ENCODE measurements around the gene NXPE4. TPM values are rescaled to one million over a fixed set of nuclear protein-coding genes. Genes with fewer than 3 reads are reported as not detected.
"Not testable (repeated sequence)": the region's sequence is repeated elsewhere in the genome, so short reads cannot be mapped to it uniquely, and the experiment has no call there.

Gene NXPE4
- total RNA-seq, 1 donor from 2014 or later: not detected

DNA sequence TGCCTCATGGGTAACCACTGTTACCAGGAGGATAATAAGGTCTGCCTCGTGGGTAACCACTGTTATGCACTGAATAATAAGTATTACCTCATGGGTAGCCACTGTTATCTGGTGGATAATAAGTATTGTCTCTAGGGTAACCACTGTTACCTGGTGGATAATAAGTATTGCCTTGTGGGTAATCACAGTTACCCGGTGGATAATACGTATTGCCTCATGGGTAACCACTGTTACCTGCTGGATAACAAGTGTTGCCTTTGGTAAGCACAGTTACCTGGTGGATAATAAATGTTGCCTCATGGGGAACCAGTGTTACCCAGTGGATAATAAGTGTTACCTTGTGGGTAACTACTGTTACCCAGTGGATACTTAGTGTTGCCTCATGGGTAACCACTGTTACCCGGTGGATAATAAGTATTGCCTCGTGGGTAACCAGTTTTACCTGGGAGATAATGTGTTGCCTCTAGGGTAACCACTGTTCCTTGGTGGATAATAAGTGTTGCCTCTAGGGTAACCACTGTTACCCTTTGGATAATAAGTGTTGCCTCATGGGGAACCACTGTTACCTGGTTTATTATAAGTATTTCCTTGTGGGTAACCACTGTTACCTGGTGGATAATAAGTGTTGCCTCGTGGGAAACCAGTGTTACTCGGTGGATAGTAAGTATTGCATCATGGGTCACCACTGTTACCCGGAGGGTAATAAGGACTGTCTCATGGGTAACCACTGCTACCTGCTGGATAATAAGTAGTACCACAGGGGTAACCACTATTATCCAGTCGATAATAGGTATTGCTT, 10.6 kb upstream of the NXPE4 start:
- Mint-ChIP-seq H3K36me3 (ENCODE audit: low read depth) (no peaks in the 10 kb centered on the region), H3K9me3 (peaks cover 3% of the 10 kb centered on the region), H3K4me3 (ENCODE audit: low read depth) (no peak overlapping the region), H3K4me1 (ENCODE audit: low read depth) (no peaks in the 10 kb centered on the region), H3K27me3 (ENCODE audit: low read depth) (no peaks in the 10 kb centered on the region), H3K27ac (no peak overlapping the region)
- intact Hi-C loops (cut with micrococcal nuclease): no loop called here
- no peak for DNase-seq (ENCODE audit: low spot score)

DNA sequence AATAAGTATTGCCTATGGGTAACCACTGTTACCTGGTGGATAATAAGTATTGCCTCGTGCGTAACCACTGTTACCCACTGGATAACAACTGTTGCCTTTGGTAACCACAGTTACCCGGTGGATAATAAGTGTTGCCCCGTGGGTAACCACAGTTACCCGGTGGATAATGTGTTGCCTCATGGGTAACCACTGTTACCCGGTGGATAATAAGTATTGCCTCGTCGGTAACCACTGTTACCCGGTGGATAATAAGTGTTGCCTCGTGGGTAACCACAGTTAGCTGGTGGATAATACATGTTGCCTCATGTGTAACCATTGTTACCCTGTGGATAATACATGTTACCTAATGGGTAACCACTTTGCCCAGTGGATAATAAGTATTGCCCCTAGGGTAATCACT, 9.8 kb upstream of the NXPE4 start:
- DNase-seq (ENCODE audit: low spot score): no peak
- intact Hi-C loops (cut with micrococcal nuclease): no loop called here

DNA sequence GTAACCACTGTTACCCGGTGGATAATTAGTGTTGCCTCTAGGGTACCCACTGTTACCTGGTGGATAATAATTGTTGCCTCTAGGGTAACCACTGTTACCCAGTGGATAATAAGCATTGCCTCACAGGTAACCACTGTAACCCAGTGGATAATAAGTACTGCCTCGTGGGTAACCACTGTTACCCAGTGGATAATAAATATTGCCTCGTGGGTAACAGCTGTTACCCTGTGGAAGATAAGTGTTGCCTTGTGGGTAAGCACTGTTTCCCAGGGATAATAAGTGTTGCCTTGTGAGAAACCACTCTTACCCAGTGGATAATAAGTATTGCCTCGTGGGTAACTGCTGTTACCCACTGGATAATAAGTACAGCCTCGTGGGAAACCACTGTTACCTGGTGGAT, 9.3 kb upstream of the NXPE4 start:
- intact Hi-C loops (cut with micrococcal nuclease): loop anchor here (5.0 kb wide), 1 partner anchor 37 kb away; no protein-coding TSS in a partner anchor
- H3K4me3 Mint-ChIP-seq (ENCODE audit: low read depth): no peak overlapping the region
- no peaks in the 10 kb centered on the region for H3K4me1 Mint-ChIP-seq (ENCODE audit: low read depth)
- H3K36me3 Mint-ChIP-seq (ENCODE audit: low read depth): no peaks in the 10 kb centered on the region
- no peak for DNase-seq (ENCODE audit: low spot score)
- no peaks in the 10 kb centered on the region for H3K27me3 Mint-ChIP-seq (ENCODE audit: low read depth)
- H3K27ac Mint-ChIP-seq: no peak overlapping the region
- peaks cover 3% of the 10 kb centered on the region for H3K9me3 Mint-ChIP-seq

More for the DNA sequence above, 9.8 kb upstream of the NXPE4 start:
- Mint-ChIP-seq H3K4me3 (ENCODE audit: low read depth) (no peak overlapping the region), H3K27ac (no peak overlapping the region), H3K27me3 (ENCODE audit: low read depth) (no peaks in the 10 kb centered on the region), H3K36me3 (ENCODE audit: low read depth) (no peaks in the 10 kb centered on the region), H3K9me3 (peaks cover 3% of the 10 kb centered on the region), H3K4me1 (ENCODE audit: low read depth) (no peaks in the 10 kb centered on the region)

DNA sequence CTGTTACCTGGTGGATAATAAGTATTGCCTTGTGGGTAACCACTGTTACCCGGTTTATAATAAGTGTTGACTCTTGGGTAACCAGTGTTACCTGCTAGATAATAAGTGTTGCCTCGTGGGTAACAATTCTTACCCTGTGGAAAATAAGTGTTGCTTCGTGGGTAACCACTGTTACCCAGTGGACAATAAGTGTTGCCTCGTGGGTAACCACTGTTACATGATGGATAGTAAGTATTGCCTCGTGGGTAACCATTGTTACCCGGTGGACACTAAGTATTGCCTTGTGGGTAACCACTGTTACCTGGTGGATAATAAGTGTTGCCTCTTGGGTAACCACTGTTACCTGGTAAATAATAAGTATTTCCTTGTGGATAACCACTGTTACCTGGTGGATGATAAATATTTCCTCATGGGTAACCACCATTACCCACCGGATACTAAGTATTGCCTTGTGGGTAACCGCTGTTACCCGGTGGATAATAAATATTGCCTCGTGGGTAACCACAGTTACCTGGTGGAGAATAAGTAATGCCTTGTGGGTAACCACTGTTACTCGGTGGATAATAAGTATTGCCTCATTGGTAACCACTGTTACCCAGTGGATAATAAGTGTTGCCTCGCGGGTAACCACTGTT, 8.7 kb upstream of the NXPE4 start:
- peaks cover 3% of the 10 kb centered on the region for H3K9me3 Mint-ChIP-seq
- no peak overlapping the region for H3K4me3 Mint-ChIP-seq (ENCODE audit: low read depth)
- H3K36me3 Mint-ChIP-seq (ENCODE audit: low read depth): no peaks in the 10 kb centered on the region
- H3K4me1 Mint-ChIP-seq (ENCODE audit: low read depth): no peaks in the 10 kb centered on the region
- DNase-seq (ENCODE audit: low spot score): no peak
- H3K27me3 Mint-ChIP-seq (ENCODE audit: low read depth): no peaks in the 10 kb centered on the region
- intact Hi-C loops (cut with micrococcal nuclease): loop anchor here (5.0 kb wide), 1 partner anchor 38 kb away; no protein-coding TSS in a partner anchor
- H3K27ac Mint-ChIP-seq: no peak overlapping the region

DNA sequence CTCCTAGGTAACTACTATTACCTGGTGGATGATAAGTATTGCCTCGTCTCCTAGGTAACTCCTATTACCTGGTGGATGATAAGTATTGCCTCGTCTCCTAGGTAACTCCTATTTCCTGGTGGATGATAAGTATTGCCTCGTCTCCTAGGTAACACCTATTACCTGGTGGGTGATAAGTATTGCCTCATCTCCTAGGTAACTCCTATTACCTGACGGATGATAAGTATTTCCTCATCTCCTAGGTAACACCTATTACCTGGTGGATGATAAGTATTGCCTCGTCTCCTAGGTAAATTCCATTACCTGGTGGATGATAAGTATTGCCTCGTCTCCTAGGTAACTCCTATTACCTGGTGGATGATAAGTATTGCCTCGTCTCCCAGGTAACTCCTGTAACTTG, 7.6 kb upstream of the NXPE4 start:
- H3K4me1 Mint-ChIP-seq (ENCODE audit: low read depth); H3K36me3 Mint-ChIP-seq (ENCODE audit: low read depth); H3K4me3 Mint-ChIP-seq (ENCODE audit: low read depth); H3K27ac Mint-ChIP-seq; H3K27me3 Mint-ChIP-seq (ENCODE audit: low read depth); DNase-seq (ENCODE audit: low spot score); H3K9me3 Mint-ChIP-seq: not testable (repeated sequence)
- intact Hi-C loops (cut with micrococcal nuclease): loop anchor here (5.0 kb wide), 1 partner anchor 39 kb away; no protein-coding TSS in a partner anchor

DNA sequence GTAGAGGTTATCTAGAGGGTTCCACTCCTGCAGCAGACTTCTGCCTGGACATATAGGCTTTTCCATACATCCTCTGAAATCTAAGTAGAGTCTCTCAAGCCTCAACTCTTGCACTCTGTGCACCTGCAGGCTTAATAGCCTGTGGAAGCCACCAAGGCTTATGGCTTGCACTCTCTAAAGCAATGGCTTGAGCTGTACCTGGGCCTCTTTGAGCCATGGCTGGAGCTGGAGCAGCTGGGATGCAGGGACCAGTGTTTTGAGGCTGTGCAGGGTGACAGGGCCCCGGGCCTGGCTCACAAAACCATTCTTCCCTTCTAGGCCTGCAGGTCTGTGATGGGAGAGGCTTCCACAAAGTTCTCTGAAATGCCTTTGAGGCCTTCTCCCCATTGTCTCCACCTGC, 2.9 kb upstream of the NXPE4 start:
- Mint-ChIP-seq H3K36me3 (ENCODE audit: low read depth) (no peaks in the 10 kb centered on the region), H3K9me3 (no peaks in the 10 kb centered on the region), H3K4me1 (ENCODE audit: low read depth) (no peaks in the 10 kb centered on the region), H3K27ac (no peak overlapping the region), H3K27me3 (ENCODE audit: low read depth) (no peaks in the 10 kb centered on the region), H3K4me3 (ENCODE audit: low read depth) (no peak overlapping the region)
- DNase-seq (ENCODE audit: low spot score): no peak
- intact Hi-C loops (cut with micrococcal nuclease): no loop called here

DNA sequence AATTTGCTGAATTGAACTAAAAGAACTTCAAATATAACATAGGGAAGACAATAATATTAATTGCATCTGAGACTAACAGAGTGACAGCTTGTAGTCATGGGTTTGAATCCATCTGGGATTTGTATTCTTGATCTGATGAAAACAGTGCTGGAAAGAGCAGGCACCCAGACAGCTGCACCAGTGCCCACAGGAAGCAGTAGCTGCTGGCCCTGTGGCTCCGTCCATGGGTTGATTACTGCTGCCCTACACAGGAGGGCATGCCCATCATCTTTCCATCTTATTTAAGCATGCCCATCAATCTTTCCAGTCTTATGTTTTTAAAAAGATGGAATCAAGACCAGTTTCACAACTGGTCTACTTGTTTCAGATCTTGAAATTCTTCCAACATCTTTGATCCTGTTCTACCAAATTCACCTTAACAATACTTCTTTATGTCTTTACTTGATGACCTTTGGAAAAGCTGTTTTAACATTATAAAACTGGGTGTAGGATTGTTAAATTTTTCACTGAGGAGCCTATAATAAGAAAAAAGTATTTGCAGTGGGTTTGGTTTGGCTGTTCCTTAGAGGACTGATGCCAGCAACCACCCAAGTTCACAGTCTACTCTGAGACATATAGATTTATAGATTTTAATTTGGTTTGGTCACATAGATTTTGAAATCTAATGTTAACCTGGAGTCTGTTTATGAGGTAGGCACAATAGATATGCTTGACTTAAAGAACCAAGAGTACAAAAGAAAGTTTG, 761 bp upstream of the NXPE4 start:
- H3K4me3 Mint-ChIP-seq (ENCODE audit: low read depth): no peak overlapping the region
- H3K4me1 Mint-ChIP-seq (ENCODE audit: low read depth): no peaks in the 10 kb centered on the region
- H3K36me3 Mint-ChIP-seq (ENCODE audit: low read depth): no peaks in the 10 kb centered on the region
- DNase-seq (ENCODE audit: low spot score): no peak
- H3K27ac Mint-ChIP-seq: no peak overlapping the region
- intact Hi-C loops (cut with micrococcal nuclease): no loop called here
- H3K9me3 Mint-ChIP-seq: no peaks in the 10 kb centered on the region
- no peaks in the 10 kb centered on the region for H3K27me3 Mint-ChIP-seq (ENCODE audit: low read depth)

DNA sequence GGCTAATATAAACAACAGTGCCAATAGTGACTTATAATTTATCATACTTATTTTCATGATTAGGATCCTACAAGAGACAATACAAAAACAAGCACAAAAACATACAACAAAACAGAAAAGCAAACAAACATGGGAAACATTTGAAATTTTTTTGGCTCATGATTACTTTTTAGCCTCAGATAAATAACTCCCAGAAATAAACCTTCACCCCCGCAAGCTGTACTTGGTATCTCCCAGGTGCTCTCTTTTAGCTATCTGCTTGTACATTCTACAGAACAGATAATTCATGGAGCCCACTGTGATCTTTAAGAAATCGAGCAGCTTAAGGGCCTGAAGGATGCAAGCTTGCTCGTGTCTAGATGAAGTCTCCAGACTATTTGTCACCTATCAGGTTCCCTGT, 883 bp downstream of the NXPE4 start:
- H3K9me3 Mint-ChIP-seq: no peaks in the 10 kb centered on the region
- H3K27me3 Mint-ChIP-seq (ENCODE audit: low read depth): no peaks in the 10 kb centered on the region
- no peak for DNase-seq (ENCODE audit: low spot score)
- H3K4me1 Mint-ChIP-seq (ENCODE audit: low read depth): no peaks in the 10 kb centered on the region
- H3K36me3 Mint-ChIP-seq (ENCODE audit: low read depth): no peaks in the 10 kb centered on the region
- H3K27ac Mint-ChIP-seq: no peak overlapping the region
- intact Hi-C loops (cut with micrococcal nuclease): no loop called here
- H3K4me3 Mint-ChIP-seq (ENCODE audit: low read depth): no peak overlapping the region

DNA sequence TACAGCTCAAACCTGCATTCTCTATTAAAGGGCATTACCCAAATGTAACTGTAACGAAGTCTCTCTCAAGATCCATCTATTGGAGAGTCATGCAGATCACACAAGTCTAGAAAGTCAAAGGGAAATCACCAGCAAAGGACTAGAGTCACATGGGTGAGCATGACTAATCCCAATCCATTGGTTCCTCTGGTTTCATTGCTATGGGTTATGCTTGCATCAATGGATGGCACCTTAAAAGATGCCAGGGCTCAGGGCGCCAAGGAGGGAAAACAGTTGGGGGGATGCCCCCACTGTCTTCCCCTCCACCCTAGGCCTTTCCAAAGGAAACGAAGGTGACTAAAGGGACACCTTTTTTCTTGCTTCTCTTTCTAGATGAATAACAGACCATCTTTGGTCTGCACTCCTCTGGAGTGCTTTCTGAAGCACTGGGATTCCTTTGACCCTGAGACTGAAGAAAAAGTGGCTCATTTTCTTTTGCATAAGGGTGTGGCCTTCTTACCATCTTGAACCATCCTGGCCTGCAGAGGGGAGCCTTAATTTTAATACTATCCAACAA, 8.1 kb downstream of the NXPE4 start:
- no peaks in the 10 kb centered on the region for H3K4me1 Mint-ChIP-seq (ENCODE audit: low read depth)
- H3K27me3 Mint-ChIP-seq (ENCODE audit: low read depth): no peaks in the 10 kb centered on the region
- no peak for DNase-seq (ENCODE audit: low spot score)
- intact Hi-C loops (cut with micrococcal nuclease): no loop called here
- no peaks in the 10 kb centered on the region for H3K36me3 Mint-ChIP-seq (ENCODE audit: low read depth)
- H3K4me3 Mint-ChIP-seq (ENCODE audit: low read depth): no peak overlapping the region
- H3K9me3 Mint-ChIP-seq: peaks cover 36% of the 10 kb centered on the region
- no peak overlapping the region for H3K27ac Mint-ChIP-seq

DNA sequence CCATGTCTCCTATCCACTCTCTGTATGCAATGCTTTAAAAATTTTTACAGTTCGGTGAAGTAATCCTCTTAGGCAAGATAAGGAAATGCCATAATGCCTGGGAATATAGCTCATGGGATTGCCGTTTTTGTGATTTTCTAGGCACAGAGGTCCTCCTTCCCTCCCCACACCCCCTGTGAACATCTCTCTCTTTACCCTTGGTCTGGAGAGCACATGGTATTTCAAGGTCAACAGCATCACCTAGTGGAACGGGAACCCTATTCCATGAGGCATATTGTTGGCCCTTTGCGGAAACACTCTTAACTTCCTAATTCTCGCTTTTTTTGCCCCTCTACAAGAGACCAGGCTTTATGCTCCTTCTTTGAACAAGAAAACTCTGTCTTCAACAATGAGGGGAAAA, 8.8 kb downstream of the NXPE4 start:
- H3K9me3 Mint-ChIP-seq: peaks cover 36% of the 10 kb centered on the region
- DNase-seq (ENCODE audit: low spot score): no peak
- no peak overlapping the region for H3K27ac Mint-ChIP-seq
- H3K27me3 Mint-ChIP-seq (ENCODE audit: low read depth): no peaks in the 10 kb centered on the region
- intact Hi-C loops (cut with micrococcal nuclease): no loop called here
- H3K4me1 Mint-ChIP-seq (ENCODE audit: low read depth): no peaks in the 10 kb centered on the region
- no peaks in the 10 kb centered on the region for H3K36me3 Mint-ChIP-seq (ENCODE audit: low read depth)
- H3K4me3 Mint-ChIP-seq (ENCODE audit: low read depth): no peak overlapping the region

DNA sequence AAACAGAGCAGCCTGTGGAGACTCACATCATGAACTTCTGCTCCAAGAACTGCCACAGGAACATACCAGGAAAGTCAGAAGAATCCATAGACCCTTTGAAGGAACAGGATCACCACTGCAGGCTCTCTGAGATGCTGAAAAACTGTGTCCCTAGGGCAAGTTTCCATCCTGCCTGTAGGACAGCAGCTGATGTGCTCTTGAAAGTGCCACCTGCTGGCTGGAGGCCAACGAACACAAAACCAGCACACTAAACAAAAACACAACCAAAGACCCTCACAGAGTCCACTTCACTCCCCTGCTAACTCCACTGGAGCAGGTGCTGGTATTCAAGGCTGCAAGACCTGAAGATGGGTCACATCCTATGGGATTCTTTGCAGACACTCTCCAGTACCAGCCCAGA, 23.9 kb downstream of the NXPE4 start:
- no peak overlapping the region for H3K27ac Mint-ChIP-seq
- intact Hi-C loops (cut with micrococcal nuclease): no loop called here
- no peaks in the 10 kb centered on the region for H3K27me3 Mint-ChIP-seq (ENCODE audit: low read depth)
- no peak overlapping the region for H3K4me3 Mint-ChIP-seq (ENCODE audit: low read depth)
- H3K36me3 Mint-ChIP-seq (ENCODE audit: low read depth): no peaks in the 10 kb centered on the region
- no peaks in the 10 kb centered on the region for H3K4me1 Mint-ChIP-seq (ENCODE audit: low read depth)
- no peaks in the 10 kb centered on the region for H3K9me3 Mint-ChIP-seq
- no peak for DNase-seq (ENCODE audit: low spot score)

DNA sequence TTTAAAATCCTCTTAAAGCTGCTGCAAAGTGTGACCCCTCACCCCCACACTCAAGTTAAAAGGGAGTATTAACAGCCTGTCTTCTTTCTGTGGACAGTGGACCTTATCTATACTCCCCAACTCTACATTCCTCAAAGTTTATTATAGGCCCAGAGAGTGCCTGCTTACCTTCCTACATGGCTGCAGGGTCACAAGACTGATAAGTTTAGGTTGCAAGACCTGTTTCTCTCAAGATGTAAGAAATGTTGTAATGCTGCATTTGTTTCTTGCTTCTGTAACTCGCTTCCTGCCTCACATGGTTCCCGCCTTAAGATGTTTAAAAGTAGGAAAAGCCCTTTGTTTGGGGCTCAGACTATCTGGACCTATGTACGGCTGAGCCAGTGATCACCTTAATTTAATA, 25.8 kb downstream of the NXPE4 start:
- H3K36me3 Mint-ChIP-seq (ENCODE audit: low read depth): no peaks in the 10 kb centered on the region
- H3K27me3 Mint-ChIP-seq (ENCODE audit: low read depth): no peaks in the 10 kb centered on the region
- H3K27ac Mint-ChIP-seq: no peak overlapping the region
- no peaks in the 10 kb centered on the region for H3K9me3 Mint-ChIP-seq
- no peak for DNase-seq (ENCODE audit: low spot score)
- intact Hi-C loops (cut with micrococcal nuclease): no loop called here
- H3K4me1 Mint-ChIP-seq (ENCODE audit: low read depth): no peaks in the 10 kb centered on the region
- no peak overlapping the region for H3K4me3 Mint-ChIP-seq (ENCODE audit: low read depth)

DNA sequence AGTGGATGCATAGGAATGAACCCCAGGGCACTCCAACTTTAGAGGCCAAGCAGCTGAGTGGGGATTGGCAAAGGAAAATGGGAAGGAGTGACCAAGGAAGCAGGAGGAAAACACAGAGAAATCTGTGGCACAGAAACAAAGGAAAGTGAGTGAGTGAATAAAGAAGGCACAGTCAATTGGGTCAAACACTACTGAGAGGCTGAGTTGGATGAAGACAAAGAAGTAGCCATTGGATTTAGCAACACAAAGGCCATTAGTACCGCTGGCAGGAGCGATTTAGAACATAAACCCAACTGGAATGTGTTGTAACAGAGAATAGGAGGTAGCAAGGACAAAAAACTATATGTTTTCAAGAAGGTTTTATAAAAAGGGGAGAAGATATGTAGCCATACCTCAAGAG, 29.3 kb downstream of the NXPE4 start:
- no peak for DNase-seq (ENCODE audit: low spot score)
- no peaks in the 10 kb centered on the region for H3K27me3 Mint-ChIP-seq (ENCODE audit: low read depth)
- H3K4me1 Mint-ChIP-seq (ENCODE audit: low read depth): peaks cover 4% of the 10 kb centered on the region
- intact Hi-C loops (cut with micrococcal nuclease): no loop called here
- H3K9me3 Mint-ChIP-seq: no peaks in the 10 kb centered on the region
- H3K27ac Mint-ChIP-seq: no peak overlapping the region
- H3K36me3 Mint-ChIP-seq (ENCODE audit: low read depth): no peaks in the 10 kb centered on the region
- H3K4me3 Mint-ChIP-seq (ENCODE audit: low read depth): no peak overlapping the region

All from activated T-helper 2 cell treated with anti-CD3 and anti-CD28 coated beads, Interferon-gamma antibody, Interleukin-2, Interleukin-4, amounts not matched to agents 10 μg/mL and 5 μg/mL and 100 μg/mL, durations not matched to agents 14 hours and 24 hours and 36 hours (primary cell).